ENCODE results near the gene SRRD. TPM values are rescaled to one million over a fixed set of nuclear protein-coding genes. Genes with fewer than 3 reads are reported as not detected.

SRRD gene
- total and polyA plus RNA-seq, 2 of the 8 experiments (the other 6 are each of a cell fraction or from before 2014, with no cell fraction given), result 17.1 to 25.3 TPM

- Histone ChIP-seq H2BK5ac (ENCODE audit: low read depth, low read length) (no peak overlapping the region), H3K79me1 (ENCODE audit: low read depth, low read length) (0 out of 2 replicates have a peak, but pooled peaks cover 2% of the 10 kb centered on the region), H4K20me1 (replicated peaks in 1 of 2; ENCODE audit: control insufficient read depth in 1 of 2, insufficient read depth in 2 of 2, low read length in 2 of 2) (peaks cover 5 to 9% of the 10 kb centered on the region in 2 experiments), H3K14ac (ENCODE audit: insufficient read length) (no peak overlapping the region), H3K4me1 (replicated peaks in 1 of 4; ENCODE audit: control insufficient read depth in 3 of 4, insufficient read depth in 4 of 4, low read length in 3 of 4) (no peaks in the 10 kb centered on the region), H3K27ac (ENCODE audit: low read depth, low read length) (no peak overlapping the region), H4K8ac (ENCODE audit: extremely low read depth, insufficient read depth, low read length) (no peak overlapping the region), H3K9ac (replicated peaks in 1 of 4; ENCODE audit: extremely low read depth in 1 of 4, low read depth in 3 of 4, low read length in 3 of 4) (no peak overlapping the region), H3K79me2 (ENCODE audit: control insufficient read depth in 1 of 2, insufficient read depth in 2 of 2, low read length in 2 of 2) (peaks cover 0 to 2% of the 10 kb centered on the region in 2 experiments; a peak in 1 of 4 replicates), H2BK12ac (ENCODE audit: low read depth, low read length) (no peak overlapping the region), H3K36me3 (ENCODE audit: control insufficient read depth in 2 of 4, insufficient read depth in 4 of 4, low read length in 3 of 4) (peaks cover 12 to 58% (median 36%) of the 10 kb centered on the region in 4 experiments), H3K23me2 (ENCODE audit: low read depth, low read length) (no peaks in the 10 kb centered on the region), H3K18ac (ENCODE audit: extremely low read depth, low read length) (no peak overlapping the region), H3K27me3 (replicated peaks in 1 of 4; ENCODE audit: control insufficient read depth in 3 of 4, extremely low read depth in 1 of 4, insufficient read depth in 3 of 4, low read length in 3 of 4) (no peaks in the 10 kb centered on the region), H2AFZ (ENCODE audit: low read length) (no peak overlapping the region), H3K4me2 (ENCODE audit: insufficient read depth in 1 of 2, low read depth in 2 of 2, low read length in 2 of 2) (no peak overlapping the region), H2BK120ac (replicated peaks; ENCODE audit: low read depth, low read length) (no peak overlapping the region), H3K56ac (replicated peaks; ENCODE audit: insufficient read length, low read depth, low read length) (no peak overlapping the region), H2BK20ac (ENCODE audit: low read length) (no peak overlapping the region), H3K4ac (replicated peaks; ENCODE audit: insufficient read length, low read depth, low read length) (no peak overlapping the region), H3K4me3 (ENCODE audit: extremely low read depth in 1 of 4, insufficient read depth in 2 of 4, low read depth in 3 of 4, low read length in 4 of 4) (no peak overlapping the region), H3K23ac (ENCODE audit: insufficient read length) (no peak overlapping the region), H2AK5ac (ENCODE audit: low read depth, low read length) (no peak overlapping the region), H2BK15ac (ENCODE audit: low read length) (no peak overlapping the region), H4K5ac (ENCODE audit: insufficient read length, low read depth, low read length) (no peak overlapping the region), H3K9me3 (ENCODE audit: insufficient read depth in 2 of 2, low read depth in 1 of 2, low read length in 1 of 2) (no peaks in the 10 kb centered on the region), H4K91ac (replicated peaks; ENCODE audit: insufficient read length, low read length) (no peak overlapping the region)
- WGBS, 2 experiments (ENCODE audit: extremely low coverage in 1 of 2, insufficient coverage in 1 of 2, insufficient read length in 1 of 2, insufficient replicate concordance in 2 of 2, low coverage in 1 of 2, low lambda C conversion rate in 2 of 2, missing lambda C conversion rate in 1 of 2), result 91% methylated on average over 6 of the region's 6 CpGs; no CpG with 5 or more reads in 1 of the 2 experiments
- FAIRE-seq (no peak), DNase-seq (ENCODE audit: low read depth in 1 of 2, low spot score in 2 of 2) (no peak)
- CTCF ChIA-PET (ENCODE audit: partially characterized antibody), result interaction anchor here (0.6 to 7.8 kb wide), 30 partner anchors 8 to 718 kb away, joined by 3 to 98 read pairs (median 8); partner anchors contain the start of gene MYO18B
- POLR2A ChIA-PET (ENCODE audit: partially characterized antibody), result interaction anchor here (1.5 to 1.6 kb wide), 2 partner anchors 22 to 55 kb away, joined by 3 to 4 read pairs; no protein-coding TSS in a partner anchor
- TF ChIP-seq BRCA1 (IDR thresholded peaks at IDR 0.05; ENCODE audit: low read depth, low read length) (no peak), KDM5A (IDR thresholded peaks at IDR 0.05; ENCODE audit: low read length) (no peak), ATF2 (IDR thresholded peaks at IDR 0.05; ENCODE audit: low read length) (no peak), CTCF (IDR thresholded peaks at IDR 0.05; ENCODE audit: control extremely low read depth in 1 of 3, insufficient read depth in 1 of 3, low read depth in 1 of 3, low read length in 3 of 3) (no peak), JUND (IDR thresholded peaks at IDR 0.05; ENCODE audit: low read length) (no peak), CHD1 (IDR thresholded peaks at IDR 0.05; ENCODE audit: low read depth, low read length) (no peak), GTF2F1 (IDR thresholded peaks at IDR 0.05; ENCODE audit: borderline replicate concordance, low read depth, low read length) (no peak), SIX5 (IDR thresholded peaks at IDR 0.05; ENCODE audit: low read depth, low read length) (no peak), POU5F1 (IDR thresholded peaks at IDR 0.05; ENCODE audit: low read depth, low read length) (no peak), TBP (IDR thresholded peaks at IDR 0.05; ENCODE audit: low read depth, low read length) (no peak)
These were observed 23.5 kb upstream of the SRRD start for GRCh38 chr22:26460202-26460601.
